Panc1 (cell line): Measurements from ENCODE around the gene ATP2B2. TPM values are rescaled to one million over a fixed set of nuclear protein-coding genes. Genes with fewer than 3 reads are reported as not detected.

Experiments used
- ATAC-seq: fragments of 200-7000 bp; cut with Tn5 transposase; 2 replicates; pipeline ENCODE4 v1.9.1; 2020; ENCODE audit warnings: mild to moderate bottlenecking, moderate library complexity
- BruUV-seq: library from RNA; stranded (reverse); fragments of 400-500 nt; replicated peaks from 2 replicates; lab custom pipeline; 2021; lab: Mats Ljungman, UMichigan
- CTCF ChIA-PET: fragments of 300-600 bp; sonication (Branson Sonifier 250); formaldehyde crosslinking; loops from one replicate; lab custom pipeline; 2022; ENCODE audit warnings: antibody characterized with exemption; lab: Charles Lee
- POLR2A ChIA-PET: fragments of 300-600 bp; sonication (Branson Sonifier 250); formaldehyde crosslinking; loops from one replicate; lab custom pipeline; 2022; ENCODE audit warnings: antibody characterized with exemption; lab: Charles Lee
- DNase-seq: peaks from one replicate; pipeline ENCODE4 v3.0.0-alpha.2; 2010; ENCODE audit warnings: low read depth, low spot score
- H3K27ac ChIP-seq: 2 replicates; pipeline ENCODE4 v1.5.1; 2011; ENCODE audit warnings: mild to moderate bottlenecking, low read length, inconsistent platforms
- H3K27me3 ChIP-seq: fragments of 200-500 bp; sonication (Bioruptor generic); 2 replicates; pipeline ENCODE4 v1.6.0; 2014; ENCODE audit warnings: low read length, inconsistent platforms; ENCODE audit not compliant: control insufficient read depth, insufficient read depth
- H3K36me3 ChIP-seq: fragments of 200-500 bp; sonication (Bioruptor generic); 2 replicates; pipeline ENCODE4 v1.5.1; 2014; ENCODE audit warnings: inconsistent platforms, mild to moderate bottlenecking, low read length, moderate library complexity; ENCODE audit not compliant: control insufficient read depth, insufficient read depth
- H3K4me1 ChIP-seq: 2 replicates; pipeline ENCODE4 v1.5.1; 2011; ENCODE audit warnings: inconsistent platforms, mild to moderate bottlenecking, low read length, moderate library complexity; ENCODE audit not compliant: control insufficient read depth, insufficient read depth
- H3K4me3 ChIP-seq, 2 experiments: 2 replicates each; pipeline ENCODE4 v1.5.1; 2011 to 2012; ENCODE audit warnings: low read depth in 2 of 2, low read length in 2 of 2, mild to moderate bottlenecking in 2 of 2, inconsistent platforms in 1 of 2, moderate library complexity in 1 of 2
- H3K9me3 ChIP-seq: fragments of 200-500 bp; sonication (Bioruptor generic); 2 replicates; pipeline ENCODE4 v1.5.1; 2014; ENCODE audit warnings: low read depth, mild to moderate bottlenecking, inconsistent platforms, low read length, moderate library complexity; ENCODE audit not compliant: control insufficient read depth, insufficient read depth
- POLR2AphosphoS5 ChIP-seq: IDR thresholded peaks from 2 replicates; pipeline ENCODE4 v1.6.1; 2012; ENCODE audit warnings: mild to moderate bottlenecking, low read depth, low read length, moderate library complexity
- SIN3A ChIP-seq: IDR thresholded peaks from 2 replicates; pipeline ENCODE4 v1.6.1; 2012; ENCODE audit warnings: low read depth, mild to moderate bottlenecking, low read length, moderate library complexity, borderline replicate concordance; ENCODE audit not compliant: insufficient read depth
- TCF7L2 ChIP-seq: IDR thresholded peaks from 2 replicates; pipeline ENCODE4 v1.6.1; 2011; ENCODE audit warnings: mild to moderate bottlenecking, low read depth, low read length, inconsistent platforms
- in situ Hi-C: cut with HindIII; loops from 2 replicates; pipeline ENCODE4 v1.10.0; 2016; ENCODE audit warnings: low sequenced_read_pairs, low pct_unique_long_range_greater_than_20kb
- intact Hi-C: fragments of 100-400 bp; cut with micrococcal nuclease; formaldehyde crosslinking; loops from one replicate; pipeline ENCODE4 v1.10.0; 2022; ENCODE audit not compliant: unreplicated experiment
- total RNA-seq: library from RNA; stranded (reverse); gene quantifications from one replicate; pipeline ENCODE4 v1.2.1, GENCODE V29; 2021; ENCODE audit not compliant: unreplicated experiment
- TF ChIP-seq, protein P1 (sequence below), 2 experiments: IDR thresholded peaks; 2 replicates each; pipeline ENCODE4 v1.6.1; 2011 to 2012; ENCODE audit warnings: low read depth in 2 of 2, control low read depth in 1 of 2, low read length in 1 of 2, mild to moderate bottlenecking in 1 of 2, moderate library complexity in 1 of 2; ENCODE audit not compliant: insufficient read depth in 1 of 2
- TF ChIP-seq, protein P2 (sequence below): fragments of 450-650 bp; IDR thresholded peaks from 2 replicates; pipeline ENCODE4 v1.5.1; 2017; ENCODE audit warnings: mild to moderate bottlenecking

Gene ATP2B2
- total RNA-seq, 1 experiment from 2014 or later: not detected

GRCh38 chr3:10330319-10330718 is 175.1 kb downstream of the ATP2B2 start:
- ChIA-PET CTCF (no interaction called here), POLR2A (no interaction called here)
- intact Hi-C loops: no loop called here
- H3K4me1 ChIP-seq: no peaks in the 10 kb centered on the region
- peaks cover 8% of the 10 kb centered on the region; the same call in 1 of the 2 replicates for H3K27me3 ChIP-seq
- BruUV-seq: no TSS peak
- DNase-seq (no peak), ATAC-seq (peak; percentile 43; the same call in 1 of the 2 replicates)
- no peak for TF ChIP-seq TCF7L2
- no peak for TF ChIP-seq POLR2AphosphoS5
- TF ChIP-seq SIN3A: no peak
- TF ChIP-seq, protein P1, sequence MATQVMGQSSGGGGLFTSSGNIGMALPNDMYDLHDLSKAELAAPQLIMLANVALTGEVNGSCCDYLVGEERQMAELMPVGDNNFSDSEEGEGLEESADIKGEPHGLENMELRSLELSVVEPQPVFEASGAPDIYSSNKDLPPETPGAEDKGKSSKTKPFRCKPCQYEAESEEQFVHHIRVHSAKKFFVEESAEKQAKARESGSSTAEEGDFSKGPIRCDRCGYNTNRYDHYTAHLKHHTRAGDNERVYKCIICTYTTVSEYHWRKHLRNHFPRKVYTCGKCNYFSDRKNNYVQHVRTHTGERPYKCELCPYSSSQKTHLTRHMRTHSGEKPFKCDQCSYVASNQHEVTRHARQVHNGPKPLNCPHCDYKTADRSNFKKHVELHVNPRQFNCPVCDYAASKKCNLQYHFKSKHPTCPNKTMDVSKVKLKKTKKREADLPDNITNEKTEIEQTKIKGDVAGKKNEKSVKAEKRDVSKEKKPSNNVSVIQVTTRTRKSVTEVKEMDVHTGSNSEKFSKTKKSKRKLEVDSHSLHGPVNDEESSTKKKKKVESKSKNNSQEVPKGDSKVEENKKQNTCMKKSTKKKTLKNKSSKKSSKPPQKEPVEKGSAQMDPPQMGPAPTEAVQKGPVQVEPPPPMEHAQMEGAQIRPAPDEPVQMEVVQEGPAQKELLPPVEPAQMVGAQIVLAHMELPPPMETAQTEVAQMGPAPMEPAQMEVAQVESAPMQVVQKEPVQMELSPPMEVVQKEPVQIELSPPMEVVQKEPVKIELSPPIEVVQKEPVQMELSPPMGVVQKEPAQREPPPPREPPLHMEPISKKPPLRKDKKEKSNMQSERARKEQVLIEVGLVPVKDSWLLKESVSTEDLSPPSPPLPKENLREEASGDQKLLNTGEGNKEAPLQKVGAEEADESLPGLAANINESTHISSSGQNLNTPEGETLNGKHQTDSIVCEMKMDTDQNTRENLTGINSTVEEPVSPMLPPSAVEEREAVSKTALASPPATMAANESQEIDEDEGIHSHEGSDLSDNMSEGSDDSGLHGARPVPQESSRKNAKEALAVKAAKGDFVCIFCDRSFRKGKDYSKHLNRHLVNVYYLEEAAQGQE (IDR thresholded peaks at IDR 0.05; ENCODE audit: insufficient read depth in 1 of 2, low read depth in 2 of 2, low read length in 1 of 2): no peak
- TF ChIP-seq, protein P2, sequence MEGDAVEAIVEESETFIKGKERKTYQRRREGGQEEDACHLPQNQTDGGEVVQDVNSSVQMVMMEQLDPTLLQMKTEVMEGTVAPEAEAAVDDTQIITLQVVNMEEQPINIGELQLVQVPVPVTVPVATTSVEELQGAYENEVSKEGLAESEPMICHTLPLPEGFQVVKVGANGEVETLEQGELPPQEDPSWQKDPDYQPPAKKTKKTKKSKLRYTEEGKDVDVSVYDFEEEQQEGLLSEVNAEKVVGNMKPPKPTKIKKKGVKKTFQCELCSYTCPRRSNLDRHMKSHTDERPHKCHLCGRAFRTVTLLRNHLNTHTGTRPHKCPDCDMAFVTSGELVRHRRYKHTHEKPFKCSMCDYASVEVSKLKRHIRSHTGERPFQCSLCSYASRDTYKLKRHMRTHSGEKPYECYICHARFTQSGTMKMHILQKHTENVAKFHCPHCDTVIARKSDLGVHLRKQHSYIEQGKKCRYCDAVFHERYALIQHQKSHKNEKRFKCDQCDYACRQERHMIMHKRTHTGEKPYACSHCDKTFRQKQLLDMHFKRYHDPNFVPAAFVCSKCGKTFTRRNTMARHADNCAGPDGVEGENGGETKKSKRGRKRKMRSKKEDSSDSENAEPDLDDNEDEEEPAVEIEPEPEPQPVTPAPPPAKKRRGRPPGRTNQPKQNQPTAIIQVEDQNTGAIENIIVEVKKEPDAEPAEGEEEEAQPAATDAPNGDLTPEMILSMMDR: no peak
- no peaks in the 10 kb centered on the region for H3K9me3 ChIP-seq
- H3K27ac ChIP-seq: no peak overlapping the region
- no peak overlapping the region for H3K4me3 ChIP-seq
- in situ Hi-C loops: no loop called here
- H3K36me3 ChIP-seq: no peaks in the 10 kb centered on the region

DNA sequence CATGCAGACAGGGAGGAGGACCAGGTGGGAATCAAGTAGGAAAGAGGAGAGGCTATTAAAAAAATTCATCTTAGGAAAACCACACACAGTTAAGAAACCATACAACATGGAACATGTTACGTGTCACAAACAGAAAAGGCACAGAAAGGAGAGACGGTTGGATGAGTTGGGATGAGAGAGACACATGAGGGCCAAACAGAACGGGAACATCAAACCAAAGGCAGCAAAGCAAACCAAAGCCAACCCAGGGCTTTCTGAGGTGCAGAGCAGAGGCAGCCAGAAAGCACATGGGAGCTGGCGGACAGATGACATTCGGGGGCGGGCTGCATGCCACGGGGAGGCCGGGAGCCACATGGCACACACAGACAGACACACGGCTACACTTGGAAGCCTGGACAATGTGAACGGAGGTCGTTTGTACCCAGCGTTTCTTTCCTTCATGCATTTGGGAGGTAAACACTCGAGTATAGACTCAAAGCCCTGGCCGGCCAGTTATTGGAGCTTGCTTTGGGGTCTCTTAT is 175.8 kb downstream of the ATP2B2 start:
- CTCF ChIA-PET: no interaction called here
- intact Hi-C loops: no loop called here
- H3K36me3 ChIP-seq: no peaks in the 10 kb centered on the region
- H3K27ac ChIP-seq: no peak overlapping the region
- in situ Hi-C loops: no loop called here
- POLR2A ChIA-PET: no interaction called here
- H3K9me3 ChIP-seq: no peaks in the 10 kb centered on the region
- ATAC-seq (no peak), DNase-seq (no peak)
- H3K4me3 ChIP-seq: no peak overlapping the region
- no peaks in the 10 kb centered on the region for H3K4me1 ChIP-seq
- peaks cover 8% of the 10 kb centered on the region; the same call in 1 of the 2 replicates for H3K27me3 ChIP-seq
- no TSS peak for BruUV-seq
- TF ChIP-seq, protein P1 (IDR thresholded peaks at IDR 0.05; ENCODE audit: insufficient read depth in 1 of 2, low read depth in 2 of 2, low read length in 1 of 2): no peak
- TF ChIP-seq SIN3A (no peak), POLR2AphosphoS5 (no peak), TCF7L2 (no peak)
- TF ChIP-seq, protein P2: no peak
